Keratinocyte (primary cell): ENCODE measurements around the gene KTN1. TPM values are rescaled to one million over a fixed set of nuclear protein-coding genes. Genes with fewer than 3 reads are reported as not detected.

Source experiments
- DNase-seq: peaks from one replicate; pipeline ENCODE4 v3.0.0-alpha.2; 2011; ENCODE audit warnings: low read depth, missing footprints, low spot score
- FAIRE-seq: peaks from 2 replicates; lab custom pipeline; 2011; peaks lifted over from hg19 to GRCh38; lab: Jason Lieb, UNC
- H2AFZ ChIP-seq: 2 replicates; pipeline ENCODE4 v1.6.0; 2012; ENCODE audit warnings: low read length, control low read depth, inconsistent platforms; ENCODE audit not compliant: control insufficient read depth
- H3K27ac ChIP-seq: 2 replicates; pipeline ENCODE4 v1.5.1; 2011; ENCODE audit warnings: low read length; ENCODE audit not compliant: control insufficient read depth, insufficient read depth
- H3K27me3 ChIP-seq: 3 replicates; pipeline ENCODE4 v1.6.0; 2011; ENCODE audit warnings: low read length; ENCODE audit not compliant: control insufficient read depth, insufficient read depth; ENCODE audit errors: extremely low read depth
- H3K36me3 ChIP-seq, 2 experiments: 2 replicates in 1 of 2; 3 replicates in 1 of 2; pipeline ENCODE4 v1.5.1; 2011; ENCODE audit warnings: low read length in 2 of 2, mild to moderate bottlenecking in 1 of 2; ENCODE audit not compliant: control insufficient read depth in 2 of 2, insufficient read depth in 2 of 2; ENCODE audit errors: extremely low read depth in 1 of 2
- H3K4me1 ChIP-seq: 3 replicates; pipeline ENCODE4 v1.5.1; 2011; ENCODE audit warnings: low read length; ENCODE audit not compliant: control insufficient read depth, insufficient read depth; ENCODE audit errors: extremely low read depth
- H3K4me2 ChIP-seq: 3 replicates; pipeline ENCODE4 v1.6.0; 2011; ENCODE audit warnings: low read depth, low read length; ENCODE audit not compliant: control insufficient read depth, insufficient read depth; ENCODE audit errors: extremely low read depth
- H3K4me3 ChIP-seq, 3 experiments: fragments of 200-600 bp in 1 of 3; sonication (generic) in 1 of 3; 2 replicates in 2 of 3; 3 replicates in 1 of 3; pipeline ENCODE4 v1.5.1; 2011 to 2016; ENCODE audit warnings: low read length in 3 of 3, mild to moderate bottlenecking in 3 of 3, control low read depth in 2 of 3, inconsistent platforms in 1 of 3, low read depth in 1 of 3, mixed read lengths in 1 of 3, mixed run types in 1 of 3, moderate library complexity in 1 of 3; ENCODE audit not compliant: control insufficient read depth in 2 of 3, insufficient read depth in 2 of 3; ENCODE audit errors: extremely low read depth in 1 of 3
- H3K79me2 ChIP-seq: 2 replicates; pipeline ENCODE4 v1.6.0; 2012; ENCODE audit warnings: low read length; ENCODE audit not compliant: control insufficient read depth, insufficient read depth
- H3K9ac ChIP-seq: 3 replicates; pipeline ENCODE4 v1.6.0; 2011; ENCODE audit warnings: low read length; ENCODE audit not compliant: control insufficient read depth, insufficient read depth; ENCODE audit errors: extremely low read depth
- H3K9me1 ChIP-seq: 3 replicates; pipeline ENCODE4 v1.6.0; 2011; ENCODE audit warnings: low read length; ENCODE audit not compliant: control insufficient read depth, insufficient read depth; ENCODE audit errors: extremely low read depth
- H3K9me3 ChIP-seq: 2 replicates; pipeline ENCODE4 v1.5.1; 2012; ENCODE audit warnings: low read depth, low read length; ENCODE audit not compliant: control insufficient read depth
- H4K20me1 ChIP-seq: 3 replicates; pipeline ENCODE4 v1.6.0; 2011; ENCODE audit warnings: low read length; ENCODE audit not compliant: control insufficient read depth, insufficient read depth; ENCODE audit errors: extremely low read depth
- EZH2 ChIP-seq: IDR thresholded peaks from one replicate; pipeline ENCODE4 v1.6.1; 2012; ENCODE audit warnings: inconsistent platforms, mild to moderate bottlenecking, low read length, moderate library complexity
- dilution Hi-C: fragments of 300-500 bp; cut with MboI; formaldehyde crosslinking; loops from one replicate; pipeline ENCODE4 v1.7.0; 2020; ENCODE audit warnings: low sequenced_read_pairs; ENCODE audit not compliant: extremely low pct_ligation_motif_present
- polyA plus RNA-seq, 5 experiments: library from polyadenylated mRNA; depleted of rRNA in 3 of 5; stranded (reverse) in 3 of 5; stranded (forward) in 1 of 5; unstranded in 1 of 5; fragments of >200 nt; gene quantifications; 1 replicate in 1 of 5; 2 replicates in 3 of 5; 3 replicates in 1 of 5; pipeline versions ENCODE4 v1.2.1 to v1.2.3, GENCODE V29; 2011 to 2012; ENCODE audit warnings: missing spikeins in 2 of 5, low read depth in 1 of 5, low replicate concordance in 1 of 5
- TF ChIP-seq, protein P1 (sequence below), 3 experiments: IDR thresholded peaks in 1 of 3; conservative IDR thresholded peaks in 1 of 3; optimal IDR thresholded peaks in 1 of 3; 2 replicates in 2 of 3; 3 replicates in 1 of 3; pipeline versions ENCODE3 to v1.5.1; 2011; ENCODE audit warnings: low read length in 3 of 3, mild to moderate bottlenecking in 3 of 3, moderate library complexity in 2 of 3, control low read depth in 1 of 3, inconsistent platforms in 1 of 3; ENCODE audit not compliant: insufficient read depth in 2 of 3; ENCODE audit errors: extremely low read depth in 1 of 3

The KTN1 gene
- polyA plus RNA-seq, 1 donor (not counting 4 experiments of a cell fraction or from before 2014, with no cell fraction given) = 121 TPM

DNA sequence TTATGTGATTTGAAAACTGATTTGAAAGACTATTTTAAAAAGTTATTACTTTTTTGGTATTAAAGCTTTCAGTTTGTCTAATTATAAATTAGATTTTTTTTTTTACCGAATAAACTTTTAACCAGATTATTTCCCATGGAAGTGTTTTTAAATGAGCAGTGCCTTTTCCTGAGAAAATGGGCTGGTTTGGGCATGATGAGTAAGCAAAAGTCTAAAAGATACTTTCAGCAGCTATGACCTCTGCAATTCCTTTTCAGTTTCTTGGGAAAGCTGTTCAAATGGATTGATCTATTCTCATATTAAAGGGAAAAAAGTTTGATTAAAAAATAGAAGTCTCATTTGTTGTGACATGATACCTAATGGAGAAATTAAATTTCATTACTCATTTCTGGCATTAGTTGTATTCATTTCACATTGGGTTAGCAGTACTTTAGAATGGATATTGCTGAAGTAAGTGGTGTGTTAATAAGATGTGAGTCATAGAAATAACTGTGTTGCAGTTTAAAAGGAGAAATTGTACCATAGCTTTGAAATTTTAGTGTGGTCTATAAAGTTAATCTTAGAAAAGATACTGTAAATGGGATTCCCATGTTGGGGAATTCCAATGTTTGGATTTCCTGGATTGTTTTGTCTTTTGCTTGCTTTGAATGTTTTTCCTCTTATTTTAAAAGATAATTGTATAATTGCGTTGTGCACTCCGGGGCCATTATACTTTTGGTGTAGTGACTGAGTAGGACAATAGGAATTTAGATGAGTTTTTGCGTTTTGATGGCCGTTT, 21.0 kb downstream of the KTN1 start:
- FAIRE-seq = no peak
- no peaks in the 10 kb centered on the region for H3K9me3 ChIP-seq
- H3K9me1 ChIP-seq = no peaks in the 10 kb centered on the region
- no peak overlapping the region for H3K4me2 ChIP-seq
- H4K20me1 ChIP-seq = peaks cover 5% of the 10 kb centered on the region
- H3K36me3 ChIP-seq = no peaks in the 10 kb centered on the region
- dilution Hi-C loops = no loop called here
- peak overlapping the region; percentile 67 for H3K27ac ChIP-seq
- H3K4me3 ChIP-seq = no peak overlapping the region
- no peaks in the 10 kb centered on the region for H3K27me3 ChIP-seq
- H2AFZ ChIP-seq = no peak overlapping the region
- DNase-seq = no peak
- TF ChIP-seq, protein P1, sequence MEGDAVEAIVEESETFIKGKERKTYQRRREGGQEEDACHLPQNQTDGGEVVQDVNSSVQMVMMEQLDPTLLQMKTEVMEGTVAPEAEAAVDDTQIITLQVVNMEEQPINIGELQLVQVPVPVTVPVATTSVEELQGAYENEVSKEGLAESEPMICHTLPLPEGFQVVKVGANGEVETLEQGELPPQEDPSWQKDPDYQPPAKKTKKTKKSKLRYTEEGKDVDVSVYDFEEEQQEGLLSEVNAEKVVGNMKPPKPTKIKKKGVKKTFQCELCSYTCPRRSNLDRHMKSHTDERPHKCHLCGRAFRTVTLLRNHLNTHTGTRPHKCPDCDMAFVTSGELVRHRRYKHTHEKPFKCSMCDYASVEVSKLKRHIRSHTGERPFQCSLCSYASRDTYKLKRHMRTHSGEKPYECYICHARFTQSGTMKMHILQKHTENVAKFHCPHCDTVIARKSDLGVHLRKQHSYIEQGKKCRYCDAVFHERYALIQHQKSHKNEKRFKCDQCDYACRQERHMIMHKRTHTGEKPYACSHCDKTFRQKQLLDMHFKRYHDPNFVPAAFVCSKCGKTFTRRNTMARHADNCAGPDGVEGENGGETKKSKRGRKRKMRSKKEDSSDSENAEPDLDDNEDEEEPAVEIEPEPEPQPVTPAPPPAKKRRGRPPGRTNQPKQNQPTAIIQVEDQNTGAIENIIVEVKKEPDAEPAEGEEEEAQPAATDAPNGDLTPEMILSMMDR (optimal IDR thresholded peaks at IDR 0.05 in 1 of 3, IDR thresholded peaks at IDR 0.05 in 1 of 3, conservative IDR thresholded peaks at IDR 0.05 in 1 of 3; ENCODE audit: extremely low read depth in 1 of 3, insufficient read depth in 2 of 3, low read length in 3 of 3) = no peak
- no peak for TF ChIP-seq EZH2
- H3K9ac ChIP-seq = no peak overlapping the region
- H3K79me2 ChIP-seq = peaks cover 94% of the 10 kb centered on the region
- peaks cover 21% of the 10 kb centered on the region for H3K4me1 ChIP-seq

GRCh38 chr14:55603401-55603953, 23.5 kb downstream of the KTN1 start:
- DNase-seq = no peak
- no peak overlapping the region for H3K4me3 ChIP-seq
- dilution Hi-C loops = no loop called here
- H3K9me1 ChIP-seq = no peaks in the 10 kb centered on the region
- no peaks in the 10 kb centered on the region for H3K9me3 ChIP-seq
- peaks cover 8% of the 10 kb centered on the region for H4K20me1 ChIP-seq
- TF ChIP-seq, protein P1 (optimal IDR thresholded peaks at IDR 0.05 in 1 of 3, IDR thresholded peaks at IDR 0.05 in 1 of 3, conservative IDR thresholded peaks at IDR 0.05 in 1 of 3; ENCODE audit: extremely low read depth in 1 of 3, insufficient read depth in 2 of 3, low read length in 3 of 3) = no peak
- no peak for TF ChIP-seq EZH2
- H3K27me3 ChIP-seq = no peaks in the 10 kb centered on the region
- no peak overlapping the region for H3K27ac ChIP-seq
- no peak for FAIRE-seq
- peaks cover 95% of the 10 kb centered on the region for H3K79me2 ChIP-seq
- no peak overlapping the region for H3K9ac ChIP-seq
- no peaks in the 10 kb centered on the region for H3K36me3 ChIP-seq
- no peak overlapping the region for H3K4me2 ChIP-seq
- H3K4me1 ChIP-seq = peaks cover 35% of the 10 kb centered on the region
- no peak overlapping the region for H2AFZ ChIP-seq
